ENCODE results near the gene LSAMP.

GRCh38 chr3:116005404-116005803 is 439.9 kb downstream of the LSAMP start:
- TF ChIP-seq CTCF (IDR thresholded peaks at IDR 0.05; ENCODE audit: insufficient read depth, low read depth, low read length) (no peak), EZH2 (IDR thresholded peaks at IDR 0.05; ENCODE audit: insufficient read depth, low read length) (no peak)

Data from astrocyte (in vitro differentiated cells and primary cell).